NCI-H226 (cell line): ENCODE measurements around the gene RFFL.

Source experiments
- DNase-seq: peaks from one replicate; pipeline ENCODE4 v3.0.0-alpha.2; 2015

Gene RFFL

GRCh38 chr17:34961093-34961911, 102.2 kb downstream of the RFFL start, which contains the start of the genes CCT6B and ZNF830:
Gene CCT6B (minus strand): TSS chr17:34961460. CDS start chr17:34961393, 67 bp downstream.
Gene ZNF830 (plus strand): TSS chr17:34961540. CDS start chr17:34961567, 27 bp downstream.
- peak; percentile 92 for DNase-seq

- DNase-seq, result no peak
Observed at GRCh38 chr17:34958438-34958837, 105.1 kb downstream of the RFFL start.
